Measurements from ENCODE around the gene ZNF827.

Gene ZNF827

GRCh38 chr4:145960012-145960411, 21.4 kb upstream of the ZNF827 start:
- no peaks in the 10 kb centered on the region for H3K9me3 ChIP-seq
- H3K4me1 ChIP-seq (ENCODE audit: control insufficient read depth in 1 of 2, insufficient read depth in 1 of 2, low read depth in 1 of 2, low read length in 1 of 2), result no peaks in the 10 kb centered on the region
- TF ChIP-seq CTCF (IDR thresholded peaks at IDR 0.05), result no peak
- no peaks in the 10 kb centered on the region for H3K27me3 ChIP-seq
- H3K27ac ChIP-seq, result no peak overlapping the region
- H3K4me3 ChIP-seq (ENCODE audit: low read depth in 1 of 2, low read length in 1 of 2), result no peak overlapping the region
- H3K36me3 ChIP-seq, result no peaks in the 10 kb centered on the region

- Histone ChIP-seq H3K4me3 (ENCODE audit: low read depth in 1 of 2, low read length in 1 of 2) (no peak overlapping the region), H3K4me1 (ENCODE audit: control insufficient read depth in 1 of 2, insufficient read depth in 1 of 2, low read depth in 1 of 2, low read length in 1 of 2) (no peaks in the 10 kb centered on the region), H3K27ac (no peak overlapping the region), H3K27me3 (no peaks in the 10 kb centered on the region), H3K9me3 (no peaks in the 10 kb centered on the region), H3K36me3 (no peaks in the 10 kb centered on the region)
- no peak for TF ChIP-seq CTCF (IDR thresholded peaks at IDR 0.05)
Measured at GRCh38 chr4:145957302-145957701, 18.7 kb upstream of the ZNF827 start.

- no peaks in the 10 kb centered on the region for H3K4me1 ChIP-seq (ENCODE audit: control insufficient read depth in 1 of 2, insufficient read depth in 1 of 2, low read depth in 1 of 2, low read length in 1 of 2)
- H3K4me3 ChIP-seq (ENCODE audit: low read depth in 1 of 2, low read length in 1 of 2), result no peak overlapping the region
- H3K27ac ChIP-seq, result no peak overlapping the region
- no peaks in the 10 kb centered on the region for H3K27me3 ChIP-seq
- no peaks in the 10 kb centered on the region for H3K36me3 ChIP-seq
- H3K9me3 ChIP-seq, result no peaks in the 10 kb centered on the region
- TF ChIP-seq CTCF (IDR thresholded peaks at IDR 0.05), result no peak
Measured at GRCh38 chr4:145956288-145956890, 17.8 kb upstream of the ZNF827 start.

GRCh38 chr4:145954924-145955339, 16.3 kb upstream of the ZNF827 start:
- no peak overlapping the region for H3K4me3 ChIP-seq (ENCODE audit: low read depth in 1 of 2, low read length in 1 of 2)
- no peaks in the 10 kb centered on the region for H3K4me1 ChIP-seq (ENCODE audit: control insufficient read depth in 1 of 2, insufficient read depth in 1 of 2, low read depth in 1 of 2, low read length in 1 of 2)
- no peak for TF ChIP-seq CTCF (IDR thresholded peaks at IDR 0.05)
- H3K27ac ChIP-seq, result no peak overlapping the region
- H3K36me3 ChIP-seq, result no peaks in the 10 kb centered on the region
- no peaks in the 10 kb centered on the region for H3K9me3 ChIP-seq
- peaks cover 5% of the 10 kb centered on the region for H3K27me3 ChIP-seq

- no peak overlapping the region for H3K4me3 ChIP-seq (ENCODE audit: low read depth in 1 of 2, low read length in 1 of 2)
- no peaks in the 10 kb centered on the region for H3K9me3 ChIP-seq
- peaks cover 20% of the 10 kb centered on the region for H3K27me3 ChIP-seq
- TF ChIP-seq CTCF (IDR thresholded peaks at IDR 0.05), result no peak
- no peaks in the 10 kb centered on the region for H3K36me3 ChIP-seq
- H3K4me1 ChIP-seq (ENCODE audit: control insufficient read depth in 1 of 2, insufficient read depth in 1 of 2, low read depth in 1 of 2, low read length in 1 of 2), result no peaks in the 10 kb centered on the region
- H3K27ac ChIP-seq, result no peak overlapping the region
Measured at GRCh38 chr4:145951931-145952330, 13.3 kb upstream of the ZNF827 start.
